GM19372 (cell line): Measurements from ENCODE around the gene IGFL3.
"Not testable (repeated sequence)": the region's sequence is repeated elsewhere in the genome, so short reads cannot be mapped to it uniquely, and the experiment has no call there.

Source experiments
- ATAC-seq: cut with Tn5 transposase; IDR thresholded peaks from one replicate; pipeline ENCODE4 v1.9.1; 2021; ENCODE audit warnings: mild to moderate bottlenecking, low read depth, moderate library complexity; ENCODE audit not compliant: unreplicated experiment

The IGFL3 gene

DNA sequence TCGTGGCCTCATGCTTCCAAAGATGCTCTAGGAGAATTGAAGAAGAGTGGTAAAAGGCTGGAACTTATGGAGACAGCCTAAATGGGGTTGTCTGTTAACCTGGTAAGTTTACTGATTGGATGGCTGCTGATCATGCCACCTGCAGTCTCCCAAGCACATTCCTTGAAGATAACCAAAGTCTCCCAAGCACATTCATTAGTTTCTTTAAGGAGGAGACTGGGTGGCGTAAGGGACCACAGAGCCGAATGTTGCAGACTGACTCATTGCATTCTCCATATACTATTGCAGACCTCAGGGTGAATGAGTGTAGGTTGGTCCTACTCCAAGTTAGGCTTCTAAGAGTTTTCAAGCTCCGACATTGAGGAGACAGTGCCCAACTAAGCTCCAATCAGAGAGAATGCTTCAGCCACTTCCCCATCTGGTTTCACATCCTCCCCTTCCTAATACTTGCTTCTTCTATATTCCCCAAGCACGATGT, at the start of gene IGFL3:
Gene IGFL3 (minus strand): TSS at position 51 of the 478 bp plus-strand sequence. CDS start 39 bp downstream, at position 12.
- ATAC-seq = no peak

DNA sequence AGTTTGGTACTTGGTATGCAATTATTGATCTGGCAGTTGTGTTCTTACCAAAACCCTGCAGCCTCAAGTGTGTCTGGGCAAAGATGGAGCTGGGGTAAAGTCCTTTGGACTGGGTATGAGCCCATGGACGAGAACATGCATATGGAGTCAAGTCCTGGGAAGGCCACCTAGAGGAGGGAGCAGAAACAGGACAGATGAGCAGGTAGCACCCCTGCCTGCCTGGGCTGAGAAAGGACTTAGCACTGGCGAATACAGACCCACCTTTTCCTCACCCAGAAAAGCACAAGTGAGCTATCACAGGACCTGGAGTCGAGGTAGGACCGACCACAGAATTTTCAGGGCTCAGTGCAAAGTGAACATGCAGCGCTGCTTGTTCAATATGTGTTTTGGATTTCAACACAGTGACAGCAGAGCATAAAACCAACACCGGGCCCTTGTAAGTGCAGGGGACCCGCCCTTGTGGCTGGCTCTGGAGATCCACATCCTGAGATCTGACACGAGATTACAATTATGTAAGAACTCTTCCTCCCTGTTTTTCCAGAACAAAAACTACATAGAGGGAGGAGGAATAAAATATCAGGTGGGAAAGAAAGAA, 49.5 kb upstream of the IGFL3 start:
- no peak for ATAC-seq

DNA sequence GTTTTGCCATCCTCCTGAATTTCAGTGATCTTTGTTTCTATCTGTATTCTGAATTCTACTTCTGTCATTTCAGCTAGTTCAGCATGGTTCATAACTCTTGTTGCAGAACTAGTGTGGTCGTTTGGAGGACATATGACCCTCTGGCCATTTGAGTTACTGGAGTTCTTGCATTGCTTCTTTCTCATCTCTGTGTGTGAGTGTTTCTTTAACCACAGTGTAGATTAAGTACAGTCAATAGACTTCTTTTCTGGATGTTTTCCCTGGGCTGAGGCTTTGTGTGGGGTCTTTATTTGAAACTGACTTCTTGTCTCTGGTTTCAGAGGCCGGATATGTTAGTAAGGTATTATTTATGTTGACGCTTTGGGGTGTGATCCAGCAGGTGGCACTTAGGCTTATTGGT, 38.2 kb upstream of the IGFL3 start:
- ATAC-seq = no peak

DNA sequence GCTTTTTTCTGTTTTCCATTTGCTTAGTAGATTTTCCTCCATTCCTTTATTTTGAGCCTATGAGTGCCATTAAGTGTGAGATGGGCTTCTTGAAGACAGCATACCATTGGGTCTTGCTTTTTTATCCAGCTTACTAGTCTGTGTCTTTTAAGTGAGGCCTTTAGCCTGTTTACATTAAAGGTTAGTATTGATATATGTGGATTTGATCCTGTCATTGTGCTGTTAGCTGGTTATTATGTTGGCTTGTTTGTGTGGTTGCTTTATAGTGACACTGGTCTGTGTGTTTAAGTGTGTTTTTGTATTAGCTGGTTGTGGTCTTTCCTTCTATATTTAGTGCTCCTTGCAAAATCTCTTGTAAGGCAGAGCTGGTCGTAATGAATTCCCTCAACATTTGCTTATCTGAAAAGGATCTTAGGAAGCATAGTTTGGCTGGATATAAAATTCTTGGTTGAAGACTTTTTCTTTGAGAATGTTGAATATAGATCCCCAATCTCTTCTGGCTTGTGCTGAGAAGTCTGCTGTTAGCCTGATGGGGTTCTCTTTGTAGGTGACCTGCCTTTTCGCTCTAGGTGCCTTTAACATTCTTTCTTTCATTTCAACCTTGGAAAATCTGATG, 37.3 kb upstream of the IGFL3 start:
- ATAC-seq = not testable (repeated sequence)

DNA sequence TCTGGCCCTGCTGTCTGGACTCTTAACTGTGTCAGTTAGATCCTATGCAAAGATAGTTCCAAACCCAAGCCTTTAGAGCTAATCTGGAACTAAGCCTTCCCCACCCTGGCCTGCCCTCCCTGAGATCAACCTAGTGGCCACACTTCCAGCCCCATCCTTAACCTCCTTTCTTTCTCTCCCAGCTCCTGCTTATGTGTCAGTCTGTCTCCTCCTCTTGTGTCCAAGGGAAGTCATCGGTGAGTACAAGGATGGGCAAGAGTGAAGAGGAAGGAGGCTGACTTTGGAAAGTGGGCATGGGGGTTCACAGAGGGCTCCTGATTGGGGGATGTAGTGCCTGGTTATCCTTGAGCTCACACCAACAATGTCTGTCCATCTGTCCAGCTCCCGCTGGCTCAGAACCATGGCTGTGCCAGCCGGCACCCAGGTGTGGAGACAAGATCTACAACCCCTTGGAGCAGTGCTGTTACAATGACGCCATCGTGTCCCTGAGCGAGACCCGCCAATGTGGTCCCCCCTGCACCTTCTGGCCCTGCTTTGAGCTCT, 35.8 kb upstream of the IGFL3 start:
- ATAC-seq = no peak

DNA sequence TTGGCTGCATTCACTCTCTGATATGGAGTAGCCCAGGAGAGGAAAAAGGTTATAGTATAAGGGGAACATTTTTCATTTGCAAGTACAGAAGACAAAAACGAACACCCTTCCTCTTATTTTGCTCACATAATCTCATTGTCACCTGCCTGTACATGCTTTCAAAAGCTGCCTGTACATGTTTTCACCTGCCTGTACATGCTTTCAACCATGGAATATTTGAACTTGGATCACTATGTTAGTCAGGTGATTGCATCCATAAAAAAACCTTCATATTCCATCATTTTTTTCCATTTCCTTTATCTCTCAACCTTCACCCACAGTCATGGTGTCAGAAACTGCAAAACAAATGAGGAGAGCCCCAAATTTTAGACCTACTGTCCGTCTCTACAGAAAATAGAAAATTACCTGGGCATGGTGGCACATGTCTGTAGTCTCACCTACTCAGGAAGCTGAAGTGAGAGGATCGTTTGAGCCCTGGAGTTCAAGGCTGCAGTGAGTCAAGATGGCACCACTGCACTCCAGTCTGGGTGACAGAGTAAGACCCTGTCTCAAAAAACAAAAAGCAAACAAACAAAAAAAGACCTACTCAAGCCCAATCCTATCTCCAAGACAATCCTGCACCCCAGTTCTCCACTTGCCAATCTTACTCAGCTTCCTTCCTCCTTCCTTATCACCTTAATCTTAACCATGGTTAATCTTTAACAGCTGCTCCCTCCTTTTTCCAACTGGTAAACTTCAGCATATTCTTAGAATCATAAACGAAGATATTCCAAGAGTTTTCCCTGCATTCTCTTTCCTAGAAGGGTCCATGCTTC, 35.1 kb upstream of the IGFL3 start:
- no peak for ATAC-seq

DNA sequence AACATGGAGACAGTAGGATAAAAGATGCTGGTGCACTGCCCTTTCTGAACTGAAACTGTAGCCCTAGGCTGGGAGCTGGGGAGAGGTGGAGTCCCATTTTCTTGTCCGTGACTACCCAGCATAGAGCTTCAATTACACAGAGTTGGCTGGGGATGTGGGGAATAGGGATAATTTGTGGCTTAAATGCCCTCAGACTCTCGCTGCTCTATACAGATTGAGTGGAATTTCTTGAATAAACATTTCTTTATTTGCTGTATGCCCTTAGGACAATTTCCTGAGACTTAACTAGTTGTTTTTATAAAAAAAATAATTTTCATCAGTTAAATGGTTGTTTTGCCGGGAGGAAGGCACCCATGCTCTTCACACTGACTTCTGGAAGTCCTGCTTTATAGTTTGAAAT, 30.7 kb upstream of the IGFL3 start:
- ATAC-seq = no peak

DNA sequence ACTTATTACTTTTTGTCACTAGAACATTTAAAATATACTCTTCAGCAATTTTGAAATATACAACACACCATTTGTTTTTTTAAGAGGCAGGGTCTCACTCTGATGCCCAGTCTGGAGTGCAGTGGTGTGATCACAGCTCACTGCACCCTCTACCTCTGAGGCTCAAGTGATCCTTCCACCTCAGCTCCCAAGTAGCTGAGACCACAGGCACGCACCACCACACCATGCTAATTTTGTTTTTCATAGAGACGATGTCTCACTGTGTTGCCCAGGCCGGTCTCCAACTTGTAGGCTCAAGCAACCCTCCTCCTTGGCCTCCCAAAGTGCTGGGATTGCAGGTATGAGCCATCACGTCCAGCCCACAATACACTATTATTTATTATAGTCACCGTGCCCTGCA, 26.1 kb upstream of the IGFL3 start:
- no peak for ATAC-seq

DNA sequence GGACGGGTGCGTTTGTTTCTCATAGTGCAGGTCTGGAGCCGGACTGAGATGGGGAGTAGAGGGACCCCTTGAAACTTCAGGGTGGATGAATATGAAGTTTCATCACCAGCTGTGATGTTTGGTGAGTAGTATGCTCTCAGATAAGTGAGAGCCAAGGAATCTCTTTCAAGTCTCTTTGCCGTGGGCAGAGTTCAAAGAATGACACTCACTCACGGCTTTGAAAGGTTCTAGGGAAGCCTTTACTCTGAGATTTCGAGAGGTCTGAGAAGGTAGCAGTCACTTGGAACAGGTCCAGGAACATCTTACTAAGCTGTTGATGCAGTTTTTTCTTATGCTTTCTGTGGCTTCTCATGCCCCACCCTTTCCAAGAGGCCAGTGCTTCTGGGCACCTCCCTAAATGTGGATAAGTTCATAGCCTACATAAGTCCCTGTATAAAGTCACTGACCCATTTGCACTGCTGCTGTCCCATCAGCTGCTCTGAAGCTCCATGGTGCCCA, 23.4 kb upstream of the IGFL3 start, which contains the start of gene IGFL2:
Gene IGFL2 (plus strand): TSS at position 448 of the 498 bp plus-strand sequence. CDS start 41 bp downstream, at position 489.
- ATAC-seq = no peak

DNA sequence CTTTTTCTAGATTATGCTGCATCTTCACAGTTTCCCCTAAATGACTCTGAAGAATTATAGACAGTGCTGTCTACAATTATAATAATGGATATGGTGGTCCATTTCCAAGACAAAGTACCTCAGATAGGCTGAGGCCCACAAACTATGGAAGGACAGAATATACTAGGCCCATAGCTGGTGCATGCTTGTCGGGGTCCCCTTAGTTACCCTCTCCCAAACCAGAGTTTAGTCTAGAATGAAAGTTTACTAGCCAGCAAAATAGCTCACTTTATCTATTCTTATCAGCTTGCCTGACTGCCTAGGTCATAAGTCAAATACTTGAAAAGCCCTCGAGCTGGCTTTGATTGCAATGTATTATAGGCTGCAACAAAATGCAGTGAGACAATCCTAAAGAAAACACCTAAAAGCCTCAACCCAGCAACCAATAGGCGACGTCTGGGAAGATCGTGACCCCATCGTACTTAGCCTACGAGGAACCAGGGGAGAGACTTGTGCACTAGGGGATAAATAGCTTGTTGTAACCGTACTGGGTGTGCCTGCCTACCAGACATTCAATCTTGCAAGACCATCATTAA, 22.8 kb upstream of the IGFL3 start:
- ATAC-seq = no peak

DNA sequence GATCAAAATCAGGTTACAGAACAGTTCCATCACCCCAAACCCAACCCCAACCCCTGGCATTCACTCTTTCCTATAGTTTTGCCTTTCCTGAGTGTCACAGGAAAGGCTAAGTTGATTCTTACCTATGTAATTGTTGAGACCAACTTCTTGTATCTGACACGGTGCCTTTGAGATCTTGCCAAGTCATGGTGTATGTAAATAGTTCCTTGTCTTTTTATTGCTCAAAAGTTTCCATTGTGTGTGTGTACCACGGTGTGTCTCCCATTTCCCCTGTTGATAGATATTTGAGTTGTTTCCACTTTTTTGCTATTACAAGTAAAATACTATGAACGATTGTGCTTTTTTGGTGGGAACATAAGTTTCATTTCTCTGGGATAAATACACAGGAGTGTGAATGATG, 20.3 kb upstream of the IGFL3 start:
- no peak for ATAC-seq

DNA sequence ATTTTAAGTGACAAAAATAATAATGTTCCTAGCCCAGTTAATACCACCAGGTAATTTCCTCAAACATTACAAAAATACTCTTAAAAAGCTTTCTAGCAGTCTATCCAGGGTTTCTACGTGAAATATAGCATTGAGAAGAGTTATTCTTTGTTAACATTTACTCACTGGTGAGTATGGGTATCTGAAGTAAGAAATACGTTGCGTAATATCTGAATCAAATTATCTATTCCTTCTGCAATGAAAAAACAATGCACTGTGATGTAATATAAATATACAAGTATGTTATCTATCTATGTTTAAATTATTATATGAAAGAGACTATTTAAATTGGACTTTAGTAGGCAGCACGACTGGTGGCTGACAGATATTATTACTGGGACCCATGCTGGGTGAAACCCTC, 17.8 kb upstream of the IGFL3 start:
- ATAC-seq = no peak

DNA sequence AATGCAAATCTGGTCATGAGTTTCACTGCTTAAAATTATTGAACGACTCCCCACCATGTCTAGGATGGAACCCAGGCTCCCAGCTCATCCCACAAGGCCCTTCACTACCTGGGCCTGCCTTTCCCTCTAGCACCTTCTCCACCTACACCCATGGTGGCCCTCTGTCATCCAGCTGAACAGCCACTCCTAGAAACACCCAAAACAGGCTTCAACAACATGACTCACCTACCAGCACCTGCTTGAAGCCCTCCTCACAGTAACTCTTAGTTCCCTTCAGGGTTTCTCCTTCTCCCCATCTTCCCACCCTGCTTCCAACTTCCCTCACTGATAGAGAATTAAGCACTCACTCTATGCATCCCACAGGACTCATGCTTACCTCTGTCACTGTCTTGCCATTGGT, 16.9 kb upstream of the IGFL3 start:
- ATAC-seq = no peak

DNA sequence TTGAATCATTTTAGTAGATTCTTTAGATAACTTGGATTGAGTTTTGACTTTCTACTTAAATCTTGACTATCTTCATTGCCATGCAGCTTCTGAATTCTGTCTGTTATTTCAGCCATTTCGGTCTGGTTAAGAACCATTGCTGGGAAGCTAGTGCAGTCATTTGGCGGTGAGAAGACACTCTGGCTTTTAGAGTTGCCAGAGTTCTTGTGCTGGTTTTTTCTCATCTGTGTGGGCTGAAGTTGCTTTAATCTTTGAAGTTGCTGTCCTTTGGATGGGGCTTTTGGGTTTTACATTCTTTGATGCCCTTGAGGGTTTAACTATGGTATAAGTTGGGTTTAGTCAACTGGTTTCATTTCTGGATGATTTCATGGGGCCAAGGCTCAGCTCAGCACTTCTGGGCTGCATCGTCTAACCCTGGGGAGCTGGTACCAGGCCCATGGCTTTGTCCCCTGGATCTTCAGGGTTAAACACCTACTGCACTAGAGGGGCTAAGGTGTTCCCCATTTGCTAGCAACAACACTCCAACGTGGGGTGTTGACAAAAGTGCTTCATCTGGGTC, 13.5 kb upstream of the IGFL3 start:
- no peak for ATAC-seq

DNA sequence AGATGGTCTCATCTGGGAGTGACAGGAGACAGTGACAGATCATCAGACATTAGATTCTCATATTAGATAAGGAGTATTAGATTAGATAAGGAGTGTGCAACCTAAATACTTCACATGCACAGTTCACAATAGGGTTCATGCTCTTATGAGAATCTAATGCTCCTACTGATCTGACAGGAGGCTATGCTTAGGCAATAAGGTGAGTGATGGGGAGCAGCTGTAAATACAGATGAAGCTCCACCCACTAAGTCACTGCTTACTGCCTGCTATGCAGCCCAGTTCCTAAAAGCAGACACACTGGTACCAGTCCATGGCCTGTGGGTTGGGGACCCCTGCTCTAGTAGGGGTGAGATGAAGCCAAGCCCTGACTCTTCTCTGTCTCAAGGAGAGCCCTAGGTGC, 10.0 kb upstream of the IGFL3 start:
- ATAC-seq = no peak

DNA sequence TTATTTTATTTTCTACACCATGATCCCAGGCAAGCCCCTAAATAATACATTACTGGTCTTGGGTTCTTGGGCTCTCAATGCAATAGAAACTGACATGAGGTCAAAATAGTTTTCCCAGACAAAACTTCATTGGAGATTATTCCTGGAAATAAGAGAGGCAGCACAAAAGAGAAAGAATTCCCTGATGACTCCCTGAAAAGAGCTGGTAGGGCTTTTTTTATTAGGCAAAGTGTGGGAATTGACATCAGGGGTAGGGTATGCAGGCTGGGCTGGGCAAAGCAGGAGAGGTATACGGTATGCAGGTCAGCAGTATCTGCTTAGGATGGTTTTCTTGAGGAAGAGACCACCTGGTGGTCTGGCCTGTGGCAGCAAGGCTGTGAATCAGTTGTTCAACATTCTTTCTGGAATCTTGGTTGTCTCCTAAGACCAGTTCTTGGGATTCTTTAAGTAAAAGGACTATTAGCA, 9.3 kb upstream of the IGFL3 start:
- ATAC-seq = no peak

DNA sequence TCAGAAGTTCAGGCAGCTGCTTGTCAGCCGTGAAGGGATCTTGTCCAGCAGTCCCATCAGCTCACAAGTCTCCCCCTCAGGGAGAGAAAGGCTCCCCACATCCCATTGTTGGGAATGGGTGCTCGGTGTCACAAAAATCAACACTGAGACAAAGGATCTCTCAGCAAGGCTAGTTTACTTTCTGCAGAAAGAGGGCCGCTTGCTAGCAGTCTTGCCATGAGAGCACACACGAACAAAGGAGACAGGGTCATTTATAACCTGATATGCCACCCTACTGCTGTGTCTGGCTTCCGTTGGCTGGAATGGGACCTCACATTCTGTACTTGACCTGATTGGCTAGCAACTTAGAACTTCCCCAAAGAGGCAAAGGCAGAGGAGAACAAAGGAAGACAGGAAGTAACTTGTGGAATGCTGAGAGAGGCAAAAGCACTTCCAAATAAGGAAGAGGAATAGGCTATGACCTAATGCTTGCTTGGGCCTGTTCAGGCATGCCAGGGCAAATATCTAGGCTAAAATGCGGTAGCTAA, 8.7 kb upstream of the IGFL3 start:
- ATAC-seq = no peak

DNA sequence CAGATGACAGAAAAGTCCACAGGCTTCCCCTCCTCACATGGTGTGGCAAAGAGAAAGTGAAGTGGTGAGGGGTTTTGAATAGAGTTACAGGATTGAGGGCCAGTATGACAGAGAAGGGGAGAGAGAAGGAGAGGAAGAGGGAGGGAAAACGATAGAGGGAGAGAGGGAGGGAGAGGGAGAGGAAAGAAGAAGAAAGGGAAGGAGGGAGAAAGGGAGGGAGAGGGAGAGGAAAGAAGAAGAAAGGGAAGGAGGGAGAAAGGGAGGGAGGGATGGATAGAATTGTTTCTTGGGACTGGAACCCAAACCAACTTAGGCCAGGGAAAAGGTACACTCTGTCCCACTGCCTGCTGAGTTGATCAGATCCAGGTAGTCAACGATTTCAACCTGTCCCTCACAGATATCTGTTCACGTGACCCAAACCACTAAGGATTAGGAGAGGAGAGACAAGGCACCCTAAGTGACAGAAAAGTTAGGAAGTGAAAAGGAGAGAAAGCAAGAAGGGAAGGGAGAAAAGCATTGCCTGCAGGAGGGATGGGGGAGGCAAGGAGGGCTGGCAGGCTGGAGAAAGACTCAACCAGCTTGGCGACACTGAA, 8.1 kb upstream of the IGFL3 start:
- ATAC-seq = no peak

DNA sequence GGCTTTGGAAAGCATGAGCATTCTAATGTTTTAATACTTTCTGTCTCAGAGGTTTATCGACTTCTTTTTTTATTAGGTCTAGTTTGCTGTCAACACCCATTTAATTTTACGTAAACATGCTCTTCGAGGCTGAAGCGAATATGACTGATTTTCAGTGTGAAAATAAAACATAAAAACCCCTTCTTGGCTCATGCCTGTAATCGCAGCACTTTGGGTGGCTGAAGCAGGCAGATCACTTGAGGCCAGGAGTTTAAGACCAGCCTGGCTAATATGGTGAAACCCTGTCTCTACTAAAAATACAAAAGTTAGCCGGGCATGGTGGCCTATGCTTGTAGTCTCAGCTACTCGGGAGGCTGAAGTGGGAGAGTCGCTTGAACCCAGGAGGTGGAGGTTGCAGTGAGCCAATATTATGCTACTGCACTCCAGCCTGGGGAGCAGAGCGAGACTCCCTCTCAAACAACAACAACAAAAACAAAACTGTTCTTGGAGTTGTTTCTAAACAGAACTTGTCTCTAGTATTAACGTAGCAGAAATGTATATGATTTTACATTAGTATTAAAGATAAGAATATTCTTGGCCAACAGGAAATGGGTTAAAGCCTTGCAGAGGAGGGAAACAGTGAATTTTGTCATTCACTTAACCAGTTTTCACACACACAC, 7.1 kb upstream of the IGFL3 start:
- ATAC-seq = no peak
